Bronchial epithelial cell (primary cell): Measurements from ENCODE around the gene NPIPB2. TPM values are rescaled to one million over a fixed set of nuclear protein-coding genes. Genes with fewer than 3 reads are reported as not detected.
"Not testable (repeated sequence)": the region's sequence is repeated elsewhere in the genome, so short reads cannot be mapped to it uniquely, and the experiment has no call there.

Experiments used
- DNase-seq: peaks from one replicate; pipeline ENCODE4 v3.0.0-alpha.2; 2010; ENCODE audit warnings: low read depth
- FAIRE-seq: peaks from 2 replicates; lab custom pipeline; 2011; peaks lifted over from hg19 to GRCh38; lab: Jason Lieb, UNC
- H3K27me3 ChIP-seq: 2 replicates; pipeline ENCODE4 v1.5.1; 2011; ENCODE audit warnings: low read length; ENCODE audit not compliant: control insufficient read depth, insufficient read depth
- H3K36me3 ChIP-seq: 2 replicates; pipeline ENCODE4 v1.5.1; 2011; ENCODE audit warnings: low read length; ENCODE audit not compliant: control insufficient read depth, insufficient read depth
- H3K4me3 ChIP-seq: 2 replicates; pipeline ENCODE4 v1.5.1; 2011; ENCODE audit warnings: mild to moderate bottlenecking, low read depth, low read length, control low read depth
- CTCF ChIP-seq: IDR thresholded peaks from 2 replicates; pipeline ENCODE4 v1.5.1; 2011; ENCODE audit warnings: mild to moderate bottlenecking, moderate library complexity, low read length, control low read depth, inconsistent platforms; ENCODE audit not compliant: insufficient read depth, severe bottlenecking
- total RNA-seq: library from RNA; depleted of rRNA; stranded (reverse); fragments of >200 nt; gene quantifications from 2 replicates; pipeline ENCODE4 v1.2.1, GENCODE V29; 2014

The NPIPB2 gene
- total RNA-seq: 3.2 and 4.5 TPM in 2 replicates

GRCh38 chr16:11941945-11942344 lies at the start of gene NPIPB2:
Gene NPIPB2, minus strand, starts transcription at chr16:11942045. Its CDS starts 0 bp downstream, at chr16:11942045.
- H3K36me3 ChIP-seq, FAIRE-seq, DNase-seq, H3K4me3 ChIP-seq, H3K27me3 ChIP-seq: not testable (repeated sequence)

- DNase-seq: no peak
- Histone ChIP-seq H3K27me3 (no peaks in the 10 kb centered on the region), H3K4me3 (no peak overlapping the region), H3K36me3 (no peaks in the 10 kb centered on the region)
- no peak for FAIRE-seq
- TF ChIP-seq CTCF: no peak
Observed at GRCh38 chr16:11990702-11991390, 49.0 kb upstream of the NPIPB2 start.

GRCh38 chr16:11988258-11988978 lies 46.6 kb upstream of the NPIPB2 start:
- no peak for FAIRE-seq
- TF ChIP-seq CTCF: no peak
- no peak for DNase-seq
- no peaks in the 10 kb centered on the region for H3K27me3 ChIP-seq
- no peaks in the 10 kb centered on the region for H3K36me3 ChIP-seq
- no peak overlapping the region for H3K4me3 ChIP-seq

GRCh38 chr16:11986521-11987057 lies 44.7 kb upstream of the NPIPB2 start:
- FAIRE-seq (no peak), DNase-seq (no peak)
- no peak overlapping the region for H3K4me3 ChIP-seq
- H3K27me3 ChIP-seq: no peaks in the 10 kb centered on the region
- no peaks in the 10 kb centered on the region for H3K36me3 ChIP-seq
- TF ChIP-seq CTCF: no peak

GRCh38 chr16:11985250-11985649 lies 43.4 kb upstream of the NPIPB2 start:
- Histone ChIP-seq H3K27me3 (no peaks in the 10 kb centered on the region), H3K4me3 (no peak overlapping the region), H3K36me3 (no peaks in the 10 kb centered on the region)
- DNase-seq: no peak
- TF ChIP-seq CTCF: no peak
- no peak for FAIRE-seq

- Histone ChIP-seq H3K4me3 (no peak overlapping the region), H3K27me3 (no peaks in the 10 kb centered on the region), H3K36me3 (no peaks in the 10 kb centered on the region)
- no peak for TF ChIP-seq CTCF
- FAIRE-seq: no peak
- DNase-seq: no peak
Observed at GRCh38 chr16:11980136-11980844, 38.4 kb upstream of the NPIPB2 start.
